ENCODE data around the gene IL12RB2.

Gene IL12RB2

DNA sequence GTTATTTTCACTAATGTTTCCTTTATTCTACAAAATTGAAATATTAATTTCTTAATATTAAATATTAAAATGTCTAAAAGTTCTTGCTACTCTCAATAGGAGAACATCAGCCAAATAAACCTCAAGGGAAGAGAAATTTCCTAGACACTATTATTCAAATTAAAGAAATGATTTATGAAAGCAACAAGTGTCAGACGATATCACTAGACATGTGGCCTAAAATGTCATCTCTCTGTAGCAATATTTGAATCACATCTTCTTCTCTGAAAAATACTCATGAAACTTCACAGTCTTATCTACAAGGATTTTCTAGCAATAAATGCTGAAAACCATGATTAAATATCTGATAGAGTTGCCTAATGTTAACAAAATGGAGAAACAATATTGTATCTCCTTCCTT is 125.1 kb downstream of the IL12RB2 start:
- no peak overlapping the region for H3K4me3 ChIP-seq (ENCODE audit: low read depth, low read length)
- CTCF ChIA-PET, result interaction anchor here (0.7 to 6.8 kb wide), 4 partner anchors 67 to 231 kb away, joined by 3 to 35 read pairs (median 8); no protein-coding TSS in a partner anchor
- TF ChIP-seq, protein P1, sequence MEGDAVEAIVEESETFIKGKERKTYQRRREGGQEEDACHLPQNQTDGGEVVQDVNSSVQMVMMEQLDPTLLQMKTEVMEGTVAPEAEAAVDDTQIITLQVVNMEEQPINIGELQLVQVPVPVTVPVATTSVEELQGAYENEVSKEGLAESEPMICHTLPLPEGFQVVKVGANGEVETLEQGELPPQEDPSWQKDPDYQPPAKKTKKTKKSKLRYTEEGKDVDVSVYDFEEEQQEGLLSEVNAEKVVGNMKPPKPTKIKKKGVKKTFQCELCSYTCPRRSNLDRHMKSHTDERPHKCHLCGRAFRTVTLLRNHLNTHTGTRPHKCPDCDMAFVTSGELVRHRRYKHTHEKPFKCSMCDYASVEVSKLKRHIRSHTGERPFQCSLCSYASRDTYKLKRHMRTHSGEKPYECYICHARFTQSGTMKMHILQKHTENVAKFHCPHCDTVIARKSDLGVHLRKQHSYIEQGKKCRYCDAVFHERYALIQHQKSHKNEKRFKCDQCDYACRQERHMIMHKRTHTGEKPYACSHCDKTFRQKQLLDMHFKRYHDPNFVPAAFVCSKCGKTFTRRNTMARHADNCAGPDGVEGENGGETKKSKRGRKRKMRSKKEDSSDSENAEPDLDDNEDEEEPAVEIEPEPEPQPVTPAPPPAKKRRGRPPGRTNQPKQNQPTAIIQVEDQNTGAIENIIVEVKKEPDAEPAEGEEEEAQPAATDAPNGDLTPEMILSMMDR (IDR thresholded peaks at IDR 0.05; ENCODE audit: insufficient read depth, low read length, missing control alignments), result no peak
- POLR2A ChIA-PET, result no interaction called here
- DNase-seq (ENCODE audit: low read depth, low spot score), result no peak

DNA sequence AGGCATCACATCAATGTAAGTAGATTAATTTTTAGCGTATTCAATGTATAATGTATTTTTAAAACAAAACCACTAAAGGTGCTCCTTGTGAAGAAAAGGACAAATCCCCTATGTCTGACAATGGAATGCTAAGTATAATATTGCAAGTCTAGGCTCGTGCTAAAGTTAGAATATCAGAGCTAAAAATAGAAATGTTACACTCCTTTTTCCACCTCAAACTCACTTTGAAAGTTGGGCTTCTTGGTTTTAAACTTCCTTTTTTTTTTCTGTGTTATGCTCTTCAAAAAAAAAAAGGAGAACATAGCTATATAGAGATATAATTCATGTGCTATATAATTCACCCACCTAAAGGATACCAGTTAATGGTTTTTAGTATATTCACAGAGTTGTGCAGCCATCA is 126.2 kb downstream of the IL12RB2 start:
- TF ChIP-seq, protein P1 (IDR thresholded peaks at IDR 0.05; ENCODE audit: insufficient read depth, low read length, missing control alignments), result no peak
- CTCF ChIA-PET, result interaction anchor here (1.3 kb wide), 1 partner anchor 66 kb away, joined by 3 read pairs; no protein-coding TSS in a partner anchor
- POLR2A ChIA-PET, result no interaction called here
- no peak overlapping the region for H3K4me3 ChIP-seq (ENCODE audit: low read depth, low read length)
- DNase-seq (ENCODE audit: low read depth, low spot score), result no peak

DNA sequence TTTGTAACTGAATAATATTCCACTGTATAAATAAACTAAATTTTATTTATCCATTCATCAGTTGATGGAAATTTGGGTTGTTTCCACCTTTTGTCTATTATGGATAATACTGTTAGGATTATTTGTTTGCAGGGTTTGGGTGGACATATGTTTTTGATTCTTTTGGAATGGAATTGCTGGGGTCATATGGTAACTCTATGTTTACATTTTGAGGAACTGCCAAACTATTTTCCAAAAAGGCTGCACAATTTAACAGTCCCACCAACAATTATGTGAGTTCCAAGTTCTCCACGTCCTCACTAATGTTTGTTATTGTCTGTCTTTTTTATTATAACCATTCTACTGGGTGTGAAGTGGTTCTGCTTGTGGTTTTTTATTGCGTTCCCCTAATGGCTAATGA is 126.8 kb downstream of the IL12RB2 start:
- no peak for DNase-seq (ENCODE audit: low read depth, low spot score)
- no peak overlapping the region for H3K4me3 ChIP-seq (ENCODE audit: low read depth, low read length)
- TF ChIP-seq, protein P1 (IDR thresholded peaks at IDR 0.05; ENCODE audit: insufficient read depth, low read length, missing control alignments), result no peak
- CTCF ChIA-PET, result interaction anchor here (1.3 kb wide), 1 partner anchor 66 kb away, joined by 3 read pairs; no protein-coding TSS in a partner anchor
- POLR2A ChIA-PET, result no interaction called here

DNA sequence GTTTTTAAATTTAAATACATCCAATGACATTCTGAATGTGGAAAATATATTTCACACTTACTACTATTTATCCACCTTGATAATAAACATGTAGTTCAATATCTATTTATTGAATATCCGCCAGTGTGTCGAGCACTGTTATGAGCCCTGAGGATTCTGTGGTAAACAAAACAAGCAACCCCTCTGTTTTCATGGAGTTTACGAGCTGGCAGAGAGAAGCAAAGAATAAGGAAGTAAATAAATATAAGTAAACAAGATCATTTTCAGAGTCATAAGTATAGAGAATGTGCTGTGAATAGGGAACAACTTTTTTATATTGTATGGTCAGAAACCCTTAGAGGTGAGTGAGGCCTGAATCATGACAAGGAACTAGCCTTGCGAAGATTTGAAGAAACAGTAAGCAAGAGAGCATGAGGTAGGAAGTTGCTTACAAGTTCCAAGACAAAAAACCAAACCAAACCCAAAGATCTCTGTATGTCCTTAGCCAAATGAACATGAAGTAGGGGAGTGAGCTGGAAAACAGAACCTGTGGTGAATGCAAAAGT is 128.9 kb downstream of the IL12RB2 start:
- H3K4me3 ChIP-seq (ENCODE audit: low read depth, low read length), result no peak overlapping the region
- TF ChIP-seq, protein P1 (IDR thresholded peaks at IDR 0.05; ENCODE audit: insufficient read depth, low read length, missing control alignments), result no peak
- no peak for DNase-seq (ENCODE audit: low read depth, low spot score)
- POLR2A ChIA-PET, result no interaction called here
- CTCF ChIA-PET, result interaction anchor here (0.6 kb wide), 1 partner anchor 12 kb away, joined by 3 read pairs; no protein-coding TSS in a partner anchor

DNA sequence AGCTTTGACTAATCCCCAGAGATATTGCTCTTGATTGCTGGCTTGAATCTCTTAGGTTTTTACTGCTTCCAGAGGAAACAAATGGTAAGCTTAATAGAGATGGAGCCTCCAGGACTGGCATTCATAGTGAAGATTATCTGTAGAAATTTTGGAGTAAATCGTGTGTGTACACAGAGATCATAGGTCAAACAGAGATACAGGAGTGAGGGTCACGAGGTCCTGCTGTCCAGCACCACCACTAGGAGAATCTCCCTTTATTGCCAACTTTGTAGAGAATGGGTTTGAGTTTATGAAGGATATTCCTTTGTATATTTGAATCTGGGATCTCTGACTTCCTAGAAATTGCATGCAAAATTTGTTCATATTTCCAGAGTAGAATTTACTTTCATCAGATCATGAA is 130.3 kb downstream of the IL12RB2 start:
- H3K4me3 ChIP-seq (ENCODE audit: low read depth, low read length), result no peak overlapping the region
- TF ChIP-seq, protein P1 (IDR thresholded peaks at IDR 0.05; ENCODE audit: insufficient read depth, low read length, missing control alignments), result no peak
- CTCF ChIA-PET, result interaction anchor here (0.9 to 1.0 kb wide), 2 partner anchors 13 to 62 kb away, joined by 3 read pairs; no protein-coding TSS in a partner anchor
- no peak for DNase-seq (ENCODE audit: low read depth, low spot score)
- POLR2A ChIA-PET, result no interaction called here

DNA sequence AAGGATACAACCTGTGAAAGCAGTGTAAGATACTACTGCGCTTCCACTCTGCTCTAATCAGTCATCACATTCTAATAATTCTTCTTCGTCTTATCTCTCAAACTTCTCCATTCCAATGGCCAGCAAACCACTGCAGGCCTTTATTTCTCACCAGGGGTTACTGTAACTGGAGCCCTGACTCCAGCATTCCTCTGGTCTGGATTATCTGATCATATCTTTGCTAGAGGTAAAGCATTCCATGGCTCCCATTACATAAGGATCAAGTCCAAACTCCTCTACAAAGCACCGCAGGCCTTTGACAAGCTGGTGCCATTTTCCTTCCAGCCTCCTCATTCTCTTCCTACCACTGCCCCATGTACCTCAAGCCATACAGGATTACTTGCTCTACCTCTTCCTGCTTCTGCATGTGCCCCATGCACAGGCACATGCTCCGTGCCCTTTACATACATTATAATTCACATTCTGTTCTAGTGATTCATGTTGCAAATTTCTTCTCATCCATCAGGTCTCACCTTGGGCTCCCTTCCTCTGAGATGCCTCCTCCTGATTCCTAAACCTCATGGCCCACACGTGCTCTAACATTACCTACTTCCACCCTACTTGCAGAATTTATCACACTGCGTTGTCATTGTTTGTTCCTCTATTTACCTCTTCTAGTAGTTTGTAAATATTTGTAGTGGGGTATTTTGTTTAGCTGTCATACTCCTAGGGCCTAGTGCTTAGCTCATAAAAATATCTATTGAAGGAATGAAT is 131.8 kb downstream of the IL12RB2 start:
- CTCF ChIA-PET, result interaction anchor here (1.5 kb wide), 1 partner anchor 91 kb away, joined by 4 read pairs; no protein-coding TSS in a partner anchor
- DNase-seq (ENCODE audit: low read depth, low spot score), result no peak
- POLR2A ChIA-PET, result no interaction called here
- TF ChIP-seq, protein P1 (IDR thresholded peaks at IDR 0.05; ENCODE audit: insufficient read depth, low read length, missing control alignments), result no peak
- H3K4me3 ChIP-seq (ENCODE audit: low read depth, low read length), result no peak overlapping the region

All from AG04449 (cell line).